IMR-90 (cell line): ENCODE measurements around the gene APBB3. TPM values are rescaled to one million over a fixed set of nuclear protein-coding genes. Genes with fewer than 3 reads are reported as not detected.
"Not testable (repeated sequence)": the region's sequence is repeated elsewhere in the genome, so short reads cannot be mapped to it uniquely, and the experiment has no call there.

ENCODE experiments used
- ATAC-seq: fragments of 200-7000 bp; cut with Tn5 transposase; 2 replicates; pipeline ENCODE4 v1.9.1; 2020; ENCODE audit warnings: low read depth, mild to moderate bottlenecking, moderate library complexity
- BruUV-seq: library from RNA; stranded (reverse); fragments of 400-500 nt; replicated peaks from 2 replicates; lab custom pipeline; 2021; lab: Mats Ljungman, UMichigan
- CTCF ChIA-PET: fragments of 300-600 bp; formaldehyde crosslinking; extraction: SDS; loops from one replicate; lab custom pipeline; 2021; ENCODE audit warnings: antibody characterized with exemption; lab: Yijun Ruan, JAX
- POLR2A ChIA-PET: fragments of 300-600 bp; sonication (Branson Sonifier 250); formaldehyde crosslinking; loops from one replicate; lab custom pipeline; 2022; ENCODE audit warnings: antibody characterized with exemption; ENCODE audit not compliant: unreplicated experiment; lab: Charles Lee
- DNase-seq: peaks from one replicate; pipeline ENCODE4 v3.0.0; 2013
- H2AFZ ChIP-seq: replicated peaks from 2 replicates; pipeline ENCODE3; 2013; ENCODE audit warnings: low read length, mild to moderate bottlenecking; ENCODE audit not compliant: poor library complexity
- H2AK5ac ChIP-seq: 2 replicates; pipeline ENCODE4 v1.6.1; 2013; ENCODE audit warnings: low read depth, low read length, inconsistent platforms
- H2AK9ac ChIP-seq: replicated peaks from 2 replicates; pipeline ENCODE3; 2013; ENCODE audit warnings: mild to moderate bottlenecking, low read depth, low read length, moderate library complexity; ENCODE audit not compliant: poor library complexity
- H2BK120ac ChIP-seq: 2 replicates; pipeline ENCODE4 v1.6.1; 2013; ENCODE audit warnings: low read depth, low read length, inconsistent platforms
- H2BK15ac ChIP-seq: 3 replicates; pipeline ENCODE4 v1.6.1; 2013; ENCODE audit warnings: low read depth, low read length, inconsistent platforms
- H2BK20ac ChIP-seq: 2 replicates; pipeline ENCODE4 v1.6.1; 2013; ENCODE audit warnings: low read depth, mild to moderate bottlenecking, inconsistent platforms, low read length, moderate library complexity
- H2BK5ac ChIP-seq: 2 replicates; pipeline ENCODE4 v1.6.1; 2013; ENCODE audit warnings: mild to moderate bottlenecking, low read depth, low read length, inconsistent platforms; ENCODE audit not compliant: poor library complexity, severe bottlenecking
- H3K14ac ChIP-seq: replicated peaks from 2 replicates; pipeline ENCODE4 v1.6.1; 2013; ENCODE audit warnings: low read depth, low read length, inconsistent platforms
- H3K18ac ChIP-seq: 2 replicates; pipeline ENCODE4 v1.6.1; 2013; ENCODE audit warnings: low read depth, low read length, control low read depth
- H3K23ac ChIP-seq: 2 replicates; pipeline ENCODE4 v1.6.1; 2013; ENCODE audit warnings: low read depth, low read length, inconsistent platforms
- H3K27ac ChIP-seq: 2 replicates; pipeline ENCODE4 v1.5.1; 2013; ENCODE audit warnings: mild to moderate bottlenecking, control low read depth, low read length; ENCODE audit not compliant: insufficient read depth
- H3K27me3 ChIP-seq: 2 replicates; pipeline ENCODE4 v1.6.1; 2013; ENCODE audit warnings: low read length; ENCODE audit not compliant: control insufficient read depth, insufficient read depth
- H3K36me3 ChIP-seq: 2 replicates; pipeline ENCODE4 v1.6.1; 2013; ENCODE audit warnings: low read length, mixed read lengths; ENCODE audit not compliant: control insufficient read depth, insufficient read depth
- H3K4ac ChIP-seq: 2 replicates; pipeline ENCODE4 v1.6.1; 2013; ENCODE audit warnings: low read depth, low read length, inconsistent platforms
- H3K4me1 ChIP-seq: 2 replicates; pipeline ENCODE4 v1.6.1; 2013; ENCODE audit warnings: low read length, mixed read lengths; ENCODE audit not compliant: control insufficient read depth, insufficient read depth
- H3K4me2 ChIP-seq: 2 replicates; pipeline ENCODE4 v1.6.1; 2013; ENCODE audit warnings: low read depth, mild to moderate bottlenecking, control low read depth, low read length, moderate library complexity
- H3K4me3 ChIP-seq: 2 replicates; pipeline ENCODE4 v1.5.1; 2013; ENCODE audit warnings: low read depth, mild to moderate bottlenecking, control low read depth, low read length, moderate library complexity; ENCODE audit not compliant: insufficient read depth
- H3K56ac ChIP-seq: 2 replicates; pipeline ENCODE4 v1.6.1; 2013; ENCODE audit warnings: low read length, inconsistent platforms; ENCODE audit not compliant: insufficient read depth; ENCODE audit errors: extremely low read depth
- H3K79me1 ChIP-seq, 2 experiments: 2 replicates each; pipeline ENCODE4 v1.6.1; 2013; ENCODE audit warnings: low read length in 2 of 2, inconsistent platforms in 1 of 2, low read depth in 1 of 2
- H3K9ac ChIP-seq: 2 replicates; pipeline ENCODE4 v1.6.1; 2013; ENCODE audit warnings: low read depth, low read length, control low read depth
- H3K9me1 ChIP-seq: 2 replicates; pipeline ENCODE4 v1.6.1; 2013; ENCODE audit warnings: low read length, inconsistent platforms; ENCODE audit not compliant: insufficient read depth
- H3K9me3 ChIP-seq: 2 replicates; pipeline ENCODE4 v1.6.1; 2013; ENCODE audit warnings: low read length; ENCODE audit not compliant: control insufficient read depth, insufficient read depth
- H4K20me1 ChIP-seq: 2 replicates; pipeline ENCODE4 v1.6.1; 2013; ENCODE audit warnings: low read length, inconsistent platforms; ENCODE audit not compliant: insufficient read depth
- H4K5ac ChIP-seq: 2 replicates; pipeline ENCODE4 v1.6.1; 2013; ENCODE audit warnings: mild to moderate bottlenecking, low read depth, low read length, control low read depth
- H4K8ac ChIP-seq, 2 experiments: 2 replicates each; pipeline ENCODE4 v1.6.1; 2013; ENCODE audit warnings: low read depth in 2 of 2, low read length in 2 of 2, control low read depth in 1 of 2, inconsistent platforms in 1 of 2
- H4K91ac ChIP-seq: 2 replicates; pipeline ENCODE4 v1.6.1; 2013; ENCODE audit warnings: low read depth, low read length, inconsistent platforms; ENCODE audit not compliant: insufficient read depth
- BHLHE40 ChIP-seq: fragments of 150-350 bp; IDR thresholded peaks from 2 replicates; pipeline ENCODE4 v1.6.1; 2016; ENCODE audit warnings: mild to moderate bottlenecking, low read depth, low read length
- CHD1 ChIP-seq: IDR thresholded peaks from 2 replicates; pipeline ENCODE4 v1.6.1; 2012; ENCODE audit warnings: low read depth, low read length, improper control_type of control experiment
- FOS ChIP-seq: fragments of 150-350 bp; IDR thresholded peaks from 2 replicates; pipeline ENCODE4 v1.6.1; 2016; ENCODE audit warnings: low read depth, low read length
- MAZ ChIP-seq: IDR thresholded peaks from 2 replicates; pipeline ENCODE4 v1.6.1; 2012; ENCODE audit warnings: low read depth, mild to moderate bottlenecking, low read length, improper control_type of control experiment, moderate library complexity, borderline replicate concordance
- MXI1 ChIP-seq: IDR thresholded peaks from 2 replicates; pipeline ENCODE4 v1.6.1; 2012; ENCODE audit warnings: low read depth, mild to moderate bottlenecking, low read length, moderate library complexity, borderline replicate concordance
- NFE2L2 ChIP-seq: fragments of 150-350 bp; IDR thresholded peaks from 2 replicates; pipeline ENCODE4 v1.6.1; 2016; ENCODE audit warnings: low read depth, mild to moderate bottlenecking, low read length
- RAD21 ChIP-seq: IDR thresholded peaks from 2 replicates; pipeline ENCODE4 v1.6.1; 2012; ENCODE audit warnings: low read length, improper control_type of control experiment
- RCOR1 ChIP-seq: IDR thresholded peaks from 2 replicates; pipeline ENCODE4 v1.6.1; 2012; ENCODE audit warnings: mild to moderate bottlenecking, low read length, improper control_type of control experiment; ENCODE audit not compliant: insufficient replicate concordance
- RFX5 ChIP-seq: IDR thresholded peaks from 2 replicates; pipeline ENCODE4 v1.8.0; 2012; ENCODE audit warnings: low read depth, mild to moderate bottlenecking, low read length, moderate library complexity
- SMC3 ChIP-seq: fragments of 150-350 bp; IDR thresholded peaks from 2 replicates; pipeline ENCODE4 v1.6.1; 2016; ENCODE audit warnings: low read depth, mild to moderate bottlenecking, antibody characterized with exemption, low read length, moderate library complexity
- WGBS, 2 experiments: methylation state at CpG; one replicate each; pipeline versions ENCODE4 v1.1.5 to v1.1.7; 2013; ENCODE audit warnings: missing lambda C conversion rate in 2 of 2; ENCODE audit not compliant: insufficient read length in 1 of 2; ENCODE audit errors: extremely low coverage in 2 of 2; 5-methylcytosine and 5-hydroxymethylcytosine counted together
- dilution Hi-C: fragments of 300-500 bp; cut with HindIII; formaldehyde crosslinking; loops from one replicate; pipeline ENCODE4 v1.14.3; 2018; ENCODE audit warnings: low sequenced_read_pairs; ENCODE audit not compliant: unreplicated experiment
- in situ Hi-C: fragments of 300-500 bp; cut with MboI; formaldehyde crosslinking; loops from 3 replicates; pipeline ENCODE4 v1.14.3; 2019; ENCODE audit warnings: low sequenced_read_pairs, inconsistent platforms, mixed read lengths
- intact Hi-C: fragments of 100-400 bp; cut with micrococcal nuclease; formaldehyde crosslinking; loops from 2 replicates; pipeline ENCODE4 v1.10.0; 2022
- polyA plus RNA-seq, 3 experiments: library from polyadenylated mRNA; depleted of rRNA; stranded (reverse); fragments of >200 nt; gene quantifications; 2 replicates each; pipeline ENCODE4 v1.2.3, GENCODE V29; 2012; ENCODE audit warnings: low replicate concordance in 1 of 3
- total RNA-seq: library from RNA; depleted of rRNA; stranded (reverse); fragments of >200 nt; gene quantifications from 2 replicates; pipeline ENCODE4 v1.2.3, GENCODE V29; 2012

Gene APBB3
- total and polyA plus RNA-seq, 2 of the 4 experiments (the other 2 are of a cell fraction): 6.6 to 23.8 TPM

DNA sequence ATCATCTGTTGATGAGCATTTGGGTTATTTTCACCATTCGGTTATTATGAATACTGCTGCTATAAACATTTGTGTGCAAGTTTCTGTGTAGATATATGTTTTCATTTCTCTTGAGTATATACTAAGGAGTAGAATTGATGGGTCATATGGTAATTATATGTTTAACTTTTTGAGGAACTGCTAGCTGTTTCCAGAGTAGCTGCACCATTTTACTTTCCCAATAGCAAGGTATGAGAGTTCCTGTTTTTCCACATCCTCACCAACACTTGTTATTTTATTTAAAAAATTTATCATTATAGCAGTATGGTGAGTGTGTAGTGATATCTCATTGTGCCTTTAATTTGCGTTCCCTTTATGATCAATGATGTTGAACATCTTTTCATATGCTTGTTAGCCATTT lies 39.3 kb upstream of the APBB3 start:
- no peak overlapping the region for H3K4me3 ChIP-seq
- ChIA-PET CTCF (interaction anchor here (0.6 to 1.0 kb wide), 2 partner anchors 14 to 97 kb away, joined by 3 to 4 read pairs; partner anchors contain the start of gene ZMAT2), POLR2A (interaction anchor here (0.6 kb wide), 1 partner anchor 47 kb away, joined by 10 read pairs; no protein-coding TSS in a partner anchor)
- no peaks in the 10 kb centered on the region for H4K20me1 ChIP-seq
- no peak overlapping the region for H2BK20ac ChIP-seq
- H3K14ac ChIP-seq: no peak overlapping the region
- no peak overlapping the region for H2BK120ac ChIP-seq
- dilution Hi-C loops: no loop called here
- intact Hi-C loops: no loop called here
- H3K4me1 ChIP-seq: peaks cover 2% of the 10 kb centered on the region
- BruUV-seq: no TSS peak
- no peaks in the 10 kb centered on the region for H3K79me1 ChIP-seq
- no peak overlapping the region for H3K4me2 ChIP-seq
- no peaks in the 10 kb centered on the region for H3K9me3 ChIP-seq
- no peak overlapping the region for H4K91ac ChIP-seq
- no peak overlapping the region for H2AFZ ChIP-seq
- no peak overlapping the region for H3K4ac ChIP-seq
- H3K18ac ChIP-seq: no peak overlapping the region
- no peak overlapping the region for H3K27ac ChIP-seq
- no peak overlapping the region for H2BK5ac ChIP-seq
- H2AK9ac ChIP-seq: no peak overlapping the region
- H3K27me3 ChIP-seq: peaks cover 2% of the 10 kb centered on the region; the same call in 1 of the 2 replicates
- no peak overlapping the region for H3K56ac ChIP-seq
- no CpG with 5 or more reads among the region's 2 CpGs for WGBS, 2 experiments
- H3K9me1 ChIP-seq: no peaks in the 10 kb centered on the region
- H3K9ac ChIP-seq: no peak overlapping the region
- H2BK15ac ChIP-seq: no peak overlapping the region
- TF ChIP-seq BHLHE40: no peak
- TF ChIP-seq RFX5: no peak
- TF ChIP-seq RCOR1: no peak
- TF ChIP-seq CHD1: no peak
- TF ChIP-seq FOS: no peak
- no peak for TF ChIP-seq SMC3
- no peak for TF ChIP-seq MXI1
- TF ChIP-seq RAD21: no peak
- no peak for TF ChIP-seq NFE2L2
- TF ChIP-seq MAZ: no peak
- H4K8ac ChIP-seq: no peak overlapping the region
- no peak overlapping the region for H4K5ac ChIP-seq
- ATAC-seq: no peak
- no peaks in the 10 kb centered on the region for H3K36me3 ChIP-seq
- in situ Hi-C loops: no loop called here
- no peak overlapping the region for H3K23ac ChIP-seq
- no peak overlapping the region for H2AK5ac ChIP-seq
- no peak for DNase-seq

GRCh38 chr5:140603446-140603698 lies 39.0 kb upstream of the APBB3 start:
- H2AK9ac ChIP-seq, H3K4me2 ChIP-seq, H2BK5ac ChIP-seq, H4K91ac ChIP-seq, H4K8ac ChIP-seq, in situ Hi-C loops, H3K4me1 ChIP-seq, H3K9ac ChIP-seq, CTCF ChIA-PET, H3K9me3 ChIP-seq, H4K20me1 ChIP-seq, DNase-seq, H3K23ac ChIP-seq, H3K4me3 ChIP-seq, POLR2A ChIA-PET, H3K56ac ChIP-seq, intact Hi-C loops, H3K4ac ChIP-seq, BruUV-seq, H3K9me1 ChIP-seq, H3K79me1 ChIP-seq, H3K18ac ChIP-seq, H2AFZ ChIP-seq, dilution Hi-C loops, H4K5ac ChIP-seq, H3K36me3 ChIP-seq, H3K27ac ChIP-seq, ATAC-seq, H3K27me3 ChIP-seq, H3K14ac ChIP-seq, H2BK120ac ChIP-seq: not testable (repeated sequence)
- Histone ChIP-seq H2BK15ac (0 out of 3 replicates have a peak overlapping the region, but pooled peaks have one; percentile 39), H2BK20ac (peak overlapping the region; percentile 76; the same call in 1 of the 2 replicates), H2AK5ac (peak overlapping the region; percentile 8; the same call in 1 of the 2 replicates)
- WGBS, 2 experiments: no CpG with 5 or more reads among the region's 4 CpGs
